Ascending aorta (tissue), 2 donors: ENCODE measurements around the gene SLC30A7. TPM values are rescaled to one million over a fixed set of nuclear protein-coding genes. Genes with fewer than 3 reads are reported as not detected.
"Not testable (repeated sequence)": the region's sequence is repeated elsewhere in the genome, so short reads cannot be mapped to it uniquely, and the experiment has no call there.

Source experiments
- DNase-seq, 2 donors: peaks; one replicate each; pipeline ENCODE4 v3.0.0-alpha.2; 2019; ENCODE audit warnings: low spot score in 2 of 2
- H3K27ac ChIP-seq, 2 donors: fragments of 200-600 bp; sonication (generic); one replicate each; pipeline ENCODE4 v1.5.1; 2016 to 2017; ENCODE audit warnings: mild to moderate bottlenecking in 1 of 2
- H3K27me3 ChIP-seq: fragments of 200-600 bp; sonication (generic); one replicate; pipeline ENCODE4 v1.5.1; 2017
- H3K36me3 ChIP-seq, 2 donors: fragments of 200-600 bp; sonication (generic); one replicate each; pipeline ENCODE4 v1.5.1; 2016
- H3K4me1 ChIP-seq, 2 donors: fragments of 200-600 bp; sonication (generic); one replicate each; pipeline ENCODE4 v1.5.1; 2016 to 2017; ENCODE audit warnings: mild to moderate bottlenecking in 1 of 2
- H3K4me3 ChIP-seq, 2 donors: fragments of 200-600 bp; sonication (generic); one replicate each; pipeline ENCODE4 v1.5.1; 2016 to 2017; ENCODE audit warnings: mild to moderate bottlenecking in 1 of 2
- H3K9me3 ChIP-seq, 2 donors: fragments of 200-600 bp; sonication (generic); one replicate each; pipeline ENCODE4 v1.5.1; 2016
- CTCF ChIP-seq, 3 experiments: fragments of 200-600 bp in 2 of 3; fragments of 450-650 bp in 1 of 3; sonication (generic) in 2 of 3; IDR thresholded peaks; one replicate each; pipeline ENCODE4 v1.5.1; 2016 to 2019; ENCODE audit warnings: antibody characterized with exemption in 3 of 3, mild to moderate bottlenecking in 1 of 3, moderate library complexity in 1 of 3
- intact Hi-C: fragments of 100-400 bp; cut with DNase I; formaldehyde crosslinking; loops from one replicate; pipeline ENCODE4 v1.15.1; 2023
- total RNA-seq: library from RNA; depleted of rRNA; stranded (reverse); fragments of >200 nt; gene quantifications from one replicate; pipeline ENCODE4 v1.1.0, GENCODE V29; 2016

SLC30A7 gene
- total RNA-seq, 1 donor from 2014 or later, result 12.1 TPM

- Histone ChIP-seq H3K4me1 (no peaks in the 10 kb centered on the region), H3K9me3 (no peaks in the 10 kb centered on the region), H3K36me3 (peaks cover 0 to 5% of the 10 kb centered on the region in 2 donors), H3K4me3 (no peak overlapping the region), H3K27ac (no peak overlapping the region), H3K27me3 (no peaks in the 10 kb centered on the region)
- intact Hi-C loops, result no loop called here
- no peak for DNase-seq
- no peak for TF ChIP-seq CTCF (IDR thresholded peaks at IDR 0.05)
These were observed 16.5 kb upstream of the SLC30A7 start for GRCh38 chr1:100879422-100879821.

GRCh38 chr1:100881687-100882086 lies 14.2 kb upstream of the SLC30A7 start:
- Histone ChIP-seq H3K27me3 (no peaks in the 10 kb centered on the region), H3K4me3 (no peak overlapping the region), H3K36me3 (peaks cover 0 to 5% of the 10 kb centered on the region in 2 donors), H3K9me3 (no peaks in the 10 kb centered on the region), H3K4me1 (no peaks in the 10 kb centered on the region), H3K27ac (no peak overlapping the region)
- TF ChIP-seq CTCF (IDR thresholded peaks at IDR 0.05), result no peak
- intact Hi-C loops, result no loop called here
- no peak for DNase-seq

GRCh38 chr1:100882698-100883097 lies 13.2 kb upstream of the SLC30A7 start:
- Histone ChIP-seq H3K27ac (no peak overlapping the region), H3K4me1 (no peaks in the 10 kb centered on the region), H3K9me3 (no peaks in the 10 kb centered on the region), H3K4me3 (no peak overlapping the region), H3K27me3 (no peaks in the 10 kb centered on the region), H3K36me3 (peaks cover 0 to under 1% of the 10 kb centered on the region in 2 donors)
- no peak for TF ChIP-seq CTCF (IDR thresholded peaks at IDR 0.05)
- no peak for DNase-seq
- intact Hi-C loops, result no loop called here

- Histone ChIP-seq H3K27ac (no peak overlapping the region), H3K36me3 (no peaks in the 10 kb centered on the region), H3K9me3 (no peaks in the 10 kb centered on the region), H3K27me3 (no peaks in the 10 kb centered on the region), H3K4me3 (no peak overlapping the region), H3K4me1 (no peaks in the 10 kb centered on the region)
- DNase-seq, result no peak
- intact Hi-C loops, result no loop called here
- no peak for TF ChIP-seq CTCF (IDR thresholded peaks at IDR 0.05)
These were observed 11.9 kb upstream of the SLC30A7 start for GRCh38 chr1:100883963-100884362.

- H3K4me1 ChIP-seq, DNase-seq, H3K9me3 ChIP-seq, intact Hi-C loops, H3K27ac ChIP-seq, H3K36me3 ChIP-seq, H3K27me3 ChIP-seq, H3K4me3 ChIP-seq: not testable (repeated sequence)
These were observed 6.9 kb upstream of the SLC30A7 start for GRCh38 chr1:100889007-100889406.

GRCh38 chr1:100889869-100890482 lies 5.9 kb upstream of the SLC30A7 start:
- H3K4me1 ChIP-seq, DNase-seq, H3K4me3 ChIP-seq, H3K36me3 ChIP-seq, H3K27ac ChIP-seq, H3K9me3 ChIP-seq, H3K27me3 ChIP-seq: not testable (repeated sequence)
- intact Hi-C loops, result loop anchor here (5.0 to 10.0 kb wide), 3 partner anchors 345 to 1045 kb away; partner anchors contain the start of genes RTCA and S1PR1

GRCh38 chr1:100891380-100891779 lies 4.5 kb upstream of the SLC30A7 start:
- TF ChIP-seq CTCF (IDR thresholded peaks at IDR 0.05), result no peak
- no peak overlapping the region for H3K27ac ChIP-seq
- H3K36me3 ChIP-seq, result no peaks in the 10 kb centered on the region
- H3K4me3 ChIP-seq, result no peak overlapping the region
- no peak for DNase-seq
- H3K27me3 ChIP-seq, result no peaks in the 10 kb centered on the region
- intact Hi-C loops, result loop anchor here (5.0 to 10.0 kb wide), 3 partner anchors 343 to 1047 kb away; partner anchors contain the start of genes RTCA and S1PR1
- no peaks in the 10 kb centered on the region for H3K9me3 ChIP-seq
- no peaks in the 10 kb centered on the region for H3K4me1 ChIP-seq
